Stimulated activated CD4-positive, alpha-beta T cell treated with anti-CD3 and anti-CD28 coated beads, Interleukin-2, amount 100 ng/mL, for 48 hours (primary cell): ENCODE results near the gene TMEM232.

Source experiments
- DNase-seq, 2 donors: peaks; one replicate each; pipeline ENCODE4 v3.0.0-alpha.2; 2020

TMEM232 gene

DNA sequence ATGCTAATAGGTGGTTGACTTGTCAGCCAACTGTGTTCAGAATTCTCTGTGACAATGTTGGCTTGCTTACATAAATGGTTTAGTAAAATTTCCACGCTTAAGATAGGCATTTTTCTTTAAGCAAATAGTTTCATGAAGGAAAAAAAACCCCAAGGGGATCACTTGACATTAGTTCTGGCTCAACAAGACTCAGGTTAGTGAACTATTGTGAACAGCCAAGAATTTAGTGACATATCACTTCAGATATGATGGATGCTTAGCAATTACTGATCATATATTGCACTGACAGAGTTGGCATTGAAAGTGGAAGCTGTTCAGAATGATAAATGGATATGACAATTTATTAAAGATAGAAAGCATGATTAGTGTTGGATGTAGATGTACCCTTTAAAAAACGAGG lies 218.5 kb downstream of the TMEM232 start:
- DNase-seq, result no peak

DNA sequence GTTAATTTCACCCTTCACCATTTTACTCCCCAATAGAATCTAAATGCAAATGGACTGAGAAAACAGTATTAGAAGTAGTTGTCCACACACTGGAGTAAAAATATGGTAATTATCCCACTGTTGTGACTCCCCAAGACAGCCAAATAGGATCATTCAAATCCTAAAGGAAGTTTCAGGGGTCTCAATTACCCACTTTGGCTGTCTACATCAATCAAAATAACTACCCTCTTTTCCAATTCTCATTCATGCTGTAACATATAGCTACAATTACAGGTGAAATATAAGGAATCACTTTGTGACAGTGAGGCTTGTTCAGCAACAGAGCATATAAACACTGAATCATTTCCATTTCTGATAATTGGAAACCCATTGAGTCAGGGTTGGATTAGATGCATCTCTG lies 220.1 kb downstream of the TMEM232 start:
- no peak for DNase-seq

DNA sequence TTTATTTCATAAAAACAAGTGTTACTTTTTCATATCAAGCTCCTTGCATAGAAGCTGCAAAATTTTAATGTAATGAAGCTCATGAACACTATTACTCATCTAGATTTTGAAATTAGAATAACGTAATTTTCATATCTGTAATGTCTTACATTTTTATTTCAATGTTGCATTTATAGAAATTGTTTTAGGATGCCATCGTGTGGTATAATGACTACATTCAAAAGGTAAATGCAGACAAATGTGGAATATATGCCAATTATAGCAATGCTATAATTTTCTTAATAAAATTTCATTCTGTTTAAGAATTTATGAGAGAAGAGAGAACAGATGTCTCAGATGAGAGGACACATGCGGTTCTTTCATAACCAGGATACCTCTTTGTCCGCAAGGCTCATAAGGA lies 230.2 kb downstream of the TMEM232 start:
- DNase-seq, result no peak

DNA sequence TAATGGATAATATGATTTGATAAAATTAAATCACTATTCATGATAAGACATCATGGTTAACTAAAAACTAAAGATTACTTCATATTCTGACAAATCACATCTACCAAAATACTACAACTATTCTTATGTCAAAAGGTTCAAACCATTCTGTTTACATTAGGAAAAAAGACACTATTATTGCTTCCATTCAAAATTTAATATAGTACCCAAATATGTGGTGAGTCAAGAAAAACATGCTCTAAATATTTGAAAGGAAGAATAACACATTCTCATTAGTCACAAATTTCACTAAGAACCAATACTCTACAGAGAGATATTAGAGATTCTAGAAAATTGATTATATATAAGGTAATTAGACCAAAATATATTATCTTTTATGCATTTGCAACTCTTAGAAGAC lies 234.0 kb downstream of the TMEM232 start:
- DNase-seq, result no peak

DNA sequence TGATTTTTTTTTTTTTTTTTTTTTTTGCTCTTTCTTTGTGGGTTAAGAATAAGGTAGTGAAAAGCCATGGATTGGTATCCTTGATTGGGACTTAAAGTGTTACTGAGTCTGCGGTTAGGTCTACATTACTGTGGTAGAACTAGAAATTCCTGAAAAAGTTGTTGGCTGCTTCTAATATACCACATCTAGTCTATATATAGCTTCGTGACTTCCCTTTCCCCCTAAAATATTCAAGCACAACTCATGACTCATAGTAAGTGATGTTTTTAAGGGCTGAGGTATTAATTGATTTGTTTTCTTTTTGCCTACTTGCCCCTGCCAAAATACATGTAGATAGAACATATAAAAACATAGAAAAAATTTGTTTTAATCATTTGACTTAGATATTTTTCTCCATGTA lies 247.6 kb downstream of the TMEM232 start:
- DNase-seq, result no peak

DNA sequence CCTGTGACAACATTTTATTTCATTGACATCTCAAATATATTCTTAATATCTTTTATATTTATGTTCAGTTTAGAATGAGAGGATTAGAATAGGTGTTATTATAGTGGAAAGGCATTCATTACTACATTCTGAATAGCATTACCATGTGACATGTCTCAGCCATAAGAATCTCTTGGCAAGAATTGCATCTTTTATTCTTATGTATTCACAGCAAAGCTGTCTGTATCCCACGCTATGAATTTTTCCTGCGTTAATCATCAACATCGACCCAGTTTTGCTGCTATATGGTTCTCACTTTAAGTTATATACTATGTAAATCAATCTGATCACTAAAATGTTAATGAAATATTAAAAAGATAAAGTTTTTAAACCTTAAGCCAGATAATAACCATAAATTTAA lies 248.6 kb downstream of the TMEM232 start:
- no peak for DNase-seq

DNA sequence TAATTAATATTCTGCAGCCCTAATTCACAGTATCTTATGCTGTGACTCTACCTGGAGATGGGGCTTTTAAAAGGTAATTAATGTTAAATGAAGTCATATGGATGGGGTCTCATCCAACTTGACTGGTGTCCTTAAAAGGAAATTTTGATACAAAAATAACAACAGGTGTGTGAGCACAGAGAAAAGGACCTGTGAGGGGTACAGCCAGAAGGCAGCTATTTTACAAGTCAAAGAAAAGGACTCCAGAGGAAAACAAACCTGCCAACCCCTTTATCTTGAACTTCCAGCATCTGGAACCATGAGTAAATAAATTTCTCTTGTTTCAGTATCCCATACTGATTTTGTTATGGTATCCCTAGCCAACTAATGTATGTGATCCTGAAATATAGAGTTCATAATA lies 250.3 kb downstream of the TMEM232 start:
- DNase-seq, result no peak

DNA sequence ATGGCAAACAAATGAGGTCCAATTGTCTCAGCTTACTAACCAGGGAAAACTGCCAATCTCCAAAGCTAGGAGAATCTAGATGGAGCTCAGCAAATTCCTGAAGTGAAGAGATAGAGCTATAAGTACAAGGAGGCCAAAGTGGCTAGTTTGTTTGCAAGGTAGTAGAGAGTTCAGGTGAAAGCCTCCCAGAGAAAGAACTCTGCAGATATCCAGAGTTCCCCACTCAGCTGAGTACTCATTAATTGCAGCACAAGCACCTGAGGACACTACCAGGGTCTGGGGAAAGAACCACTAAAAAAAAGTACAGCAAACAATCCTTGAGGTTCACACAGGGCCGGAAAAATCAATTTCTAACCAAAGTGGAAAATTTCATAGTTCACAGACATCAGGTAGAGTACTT lies 250.9 kb downstream of the TMEM232 start:
- no peak for DNase-seq

DNA sequence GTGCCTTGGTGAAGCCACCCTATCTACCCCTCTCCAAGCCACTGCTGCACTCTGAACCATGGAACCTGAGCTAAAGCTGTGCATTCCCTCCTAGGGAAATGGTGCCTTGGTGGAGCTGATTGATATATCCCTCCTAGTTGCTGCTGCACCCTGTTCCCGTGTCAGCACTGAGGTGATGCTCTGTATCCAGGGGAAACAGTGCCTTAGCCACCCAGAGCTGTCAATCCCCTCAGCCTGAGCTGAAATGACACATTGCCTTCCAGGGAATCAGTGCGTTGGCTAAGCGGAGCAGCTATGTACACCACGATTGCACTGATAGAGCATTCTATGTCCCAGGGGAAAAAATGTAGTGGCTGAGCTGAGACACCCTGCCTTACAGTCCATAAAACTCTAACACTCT lies 257.0 kb downstream of the TMEM232 start:
- no peak for DNase-seq

DNA sequence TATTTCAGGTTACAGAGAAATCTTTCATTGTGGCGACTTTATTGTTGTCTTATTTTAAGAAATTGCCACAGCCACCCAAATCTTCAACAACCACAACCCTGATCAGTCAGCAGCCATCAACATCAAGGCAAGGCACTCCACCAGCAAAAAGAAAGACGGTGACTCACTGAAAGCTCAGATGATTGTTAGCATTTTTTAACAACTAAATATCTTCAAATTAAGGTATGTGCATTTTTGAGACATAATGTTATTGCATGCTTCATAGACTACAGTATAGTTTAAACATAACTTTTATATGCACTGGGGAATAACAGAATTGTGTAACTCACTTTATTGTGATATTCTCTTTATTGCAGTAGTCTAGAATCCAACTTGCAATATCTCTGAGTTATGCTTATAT lies 263.4 kb downstream of the TMEM232 start:
- DNase-seq, result no peak

DNA sequence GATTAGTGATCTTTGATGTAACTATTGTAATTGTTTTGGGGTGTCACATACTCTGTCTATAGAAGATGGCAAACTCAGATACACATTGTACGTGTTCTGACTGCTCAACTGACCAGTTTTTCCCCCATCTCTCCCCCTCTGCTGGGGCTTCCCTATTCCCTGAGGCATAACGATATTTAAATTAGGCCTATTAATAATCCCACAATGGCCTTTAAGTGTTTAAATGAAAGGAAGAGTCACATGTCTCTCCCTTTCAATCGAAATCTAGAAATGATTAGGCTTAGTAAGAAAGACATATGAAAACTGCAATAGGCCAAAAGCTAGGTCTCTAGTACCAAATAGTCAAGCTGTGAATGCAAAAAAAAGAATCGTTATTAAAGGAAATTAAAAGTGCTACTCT lies 265.6 kb downstream of the TMEM232 start:
- no peak for DNase-seq

DNA sequence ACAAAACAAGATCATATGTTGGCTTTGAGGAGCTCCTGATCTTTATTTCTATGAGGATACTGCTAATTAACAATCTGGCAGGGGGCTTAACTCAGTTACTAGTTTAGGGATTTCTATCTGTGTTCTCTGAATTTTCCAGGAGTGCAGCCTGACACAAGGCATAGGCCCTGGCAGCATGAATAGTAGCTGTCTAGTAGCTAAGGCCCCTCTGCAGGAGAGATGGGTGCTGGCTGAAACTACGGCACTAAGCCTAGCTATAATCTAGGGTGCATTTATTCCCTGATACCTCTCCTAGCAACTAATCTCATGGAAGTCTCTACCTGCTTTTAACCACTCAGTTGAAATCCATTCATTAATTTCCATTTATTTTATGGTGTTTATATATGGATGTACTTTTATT lies 268.2 kb downstream of the TMEM232 start:
- DNase-seq, result no peak

DNA sequence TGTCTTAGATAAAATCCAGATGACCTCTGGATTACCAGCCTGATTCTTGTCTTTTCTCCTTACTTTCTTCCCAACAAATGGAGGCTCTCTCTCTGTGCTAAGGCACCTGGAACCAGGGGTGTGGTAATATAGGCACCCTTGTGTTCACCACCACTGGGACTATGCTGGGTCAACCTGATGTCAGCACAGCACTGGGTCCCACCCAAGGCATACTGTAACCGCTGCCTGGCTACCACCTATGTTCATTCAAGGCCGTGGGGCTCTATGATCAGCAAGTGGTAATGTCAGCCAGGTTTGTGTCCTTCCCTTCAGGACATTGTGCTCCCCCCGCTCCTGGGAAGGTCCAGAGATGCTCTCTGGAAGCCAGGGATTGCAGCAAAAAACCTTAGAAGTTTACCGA lies 283.6 kb downstream of the TMEM232 start:
- DNase-seq, result no peak

DNA sequence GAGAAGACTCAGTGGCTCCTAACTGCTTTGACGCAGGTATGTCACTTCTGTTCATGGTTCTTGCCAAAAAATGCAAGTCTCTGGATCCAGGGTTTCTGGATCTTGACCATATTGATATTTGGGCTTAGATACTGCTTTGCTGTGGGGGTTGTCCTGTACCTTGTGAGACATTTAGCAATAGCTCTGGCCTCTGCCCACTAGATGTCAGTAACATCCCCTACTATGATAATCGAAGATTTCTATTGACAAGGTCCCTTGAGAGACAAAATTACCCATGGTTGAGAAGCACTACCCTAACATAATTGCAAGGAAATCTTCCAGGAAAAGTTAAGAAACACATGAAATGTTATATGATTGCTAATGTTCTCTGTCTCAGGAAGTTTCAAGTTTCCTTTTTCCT lies 285.4 kb downstream of the TMEM232 start:
- no peak for DNase-seq

DNA sequence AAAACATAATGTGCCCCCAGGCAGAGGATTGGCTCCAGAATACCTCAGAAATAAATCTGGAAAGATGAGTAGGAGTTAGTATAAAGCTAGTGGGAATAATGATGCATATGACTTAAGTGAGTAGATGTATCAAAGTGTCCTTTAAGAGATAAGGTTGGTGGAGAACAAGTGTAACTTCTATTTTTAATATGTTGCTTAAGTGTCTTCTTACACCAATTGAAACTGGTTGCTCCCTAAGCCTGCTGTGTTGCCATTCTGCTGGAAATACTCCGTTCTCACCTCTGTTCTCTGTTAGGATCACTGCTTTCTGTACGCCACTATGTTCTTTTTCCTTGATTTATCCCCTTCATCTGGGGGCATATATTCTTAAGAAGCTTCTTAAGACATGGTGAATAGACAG lies 286.4 kb downstream of the TMEM232 start:
- DNase-seq, result no peak

DNA sequence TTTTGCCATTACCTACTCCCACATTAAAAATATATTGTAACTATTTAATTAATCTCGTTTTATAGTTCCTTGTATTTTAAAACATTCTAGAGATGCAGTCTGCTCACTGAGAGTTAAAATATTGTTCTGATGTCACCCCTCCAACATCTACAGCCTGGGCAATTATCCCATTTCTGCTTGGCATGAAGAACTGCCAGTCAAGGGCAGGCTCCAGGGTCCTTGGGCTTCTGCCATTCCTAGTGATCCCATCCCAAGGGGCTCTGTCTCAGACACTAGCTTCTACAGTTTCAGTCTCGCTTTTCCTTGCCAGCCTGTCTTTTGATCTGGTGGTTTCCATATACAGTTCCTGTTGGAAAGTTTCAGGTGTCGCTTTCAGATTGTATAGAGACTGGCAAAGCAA lies 287.2 kb downstream of the TMEM232 start:
- no peak for DNase-seq

DNA sequence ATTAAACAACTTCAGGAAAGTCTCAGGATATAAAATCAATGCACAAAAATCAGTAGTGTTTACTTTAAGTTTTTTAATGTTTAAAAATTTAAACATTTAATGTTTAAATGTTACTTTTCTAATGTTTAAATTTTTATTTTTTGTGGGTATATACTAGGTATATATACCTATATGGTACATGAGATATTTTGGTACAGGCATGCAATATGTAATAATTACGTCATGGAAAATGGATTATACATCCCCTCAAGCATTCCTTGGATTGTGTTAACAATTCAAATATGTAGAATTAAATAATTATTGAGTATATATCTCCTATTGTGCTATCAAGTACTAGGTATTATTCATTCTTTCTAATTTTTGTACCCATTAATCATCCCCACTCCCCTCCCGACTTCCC lies 291.3 kb downstream of the TMEM232 start:
- DNase-seq, result no peak

DNA sequence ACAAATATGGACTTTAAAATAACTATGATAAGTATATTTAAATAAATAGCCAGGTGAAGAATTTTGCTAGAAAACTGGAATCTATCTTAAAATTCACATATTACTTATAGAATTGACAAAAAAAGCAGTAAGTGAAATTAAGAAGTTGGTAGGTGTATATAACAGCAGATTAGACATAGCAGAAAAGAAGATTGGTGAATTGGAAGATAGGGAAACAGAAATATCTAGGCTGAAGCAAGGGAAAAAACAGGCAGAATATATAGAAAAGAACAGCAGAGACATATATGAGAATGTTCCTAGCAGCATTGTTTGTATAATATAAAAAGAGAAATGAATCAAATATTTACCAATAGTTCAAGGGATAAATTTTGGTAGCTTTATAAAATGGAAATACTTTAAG lies 294.9 kb downstream of the TMEM232 start:
- DNase-seq, result no peak

DNA sequence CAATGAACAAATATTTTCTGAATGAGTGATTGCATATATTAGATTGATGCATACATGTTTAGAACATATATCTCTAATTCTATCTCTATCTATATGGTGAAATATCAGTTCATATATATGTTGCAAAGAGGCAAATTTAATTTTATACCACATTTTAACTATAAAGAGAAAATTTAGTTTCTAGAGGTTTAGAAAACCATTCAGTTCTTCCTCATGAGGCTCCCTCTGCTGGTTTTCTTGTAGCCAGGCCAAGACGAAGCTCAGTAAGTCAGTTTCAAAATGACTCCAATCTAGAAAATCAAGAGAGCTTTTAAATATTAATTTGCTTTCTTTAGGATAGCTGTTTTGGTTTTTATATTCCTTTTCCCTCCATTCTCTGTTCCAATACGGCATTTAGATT lies 312.1 kb downstream of the TMEM232 start:
- no peak for DNase-seq

DNA sequence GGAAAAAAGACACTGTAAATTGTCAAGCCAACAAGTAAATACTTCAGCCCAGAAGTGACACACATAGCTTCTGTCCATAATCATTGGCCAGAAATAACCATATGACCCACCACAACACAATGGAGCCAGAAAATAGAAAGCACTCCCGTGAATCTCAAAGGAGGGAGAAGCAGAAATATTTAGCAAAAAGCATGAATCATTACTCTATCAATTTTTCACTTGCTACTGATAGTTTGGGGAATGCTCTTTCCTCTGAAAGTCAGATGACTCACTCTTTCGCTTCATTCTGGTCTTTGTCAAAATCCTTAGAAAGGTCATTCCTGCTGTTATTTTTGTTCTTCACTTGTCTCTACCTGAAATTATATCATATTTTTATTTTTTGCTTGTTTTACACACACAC lies 312.6 kb downstream of the TMEM232 start:
- DNase-seq, result no peak

DNA sequence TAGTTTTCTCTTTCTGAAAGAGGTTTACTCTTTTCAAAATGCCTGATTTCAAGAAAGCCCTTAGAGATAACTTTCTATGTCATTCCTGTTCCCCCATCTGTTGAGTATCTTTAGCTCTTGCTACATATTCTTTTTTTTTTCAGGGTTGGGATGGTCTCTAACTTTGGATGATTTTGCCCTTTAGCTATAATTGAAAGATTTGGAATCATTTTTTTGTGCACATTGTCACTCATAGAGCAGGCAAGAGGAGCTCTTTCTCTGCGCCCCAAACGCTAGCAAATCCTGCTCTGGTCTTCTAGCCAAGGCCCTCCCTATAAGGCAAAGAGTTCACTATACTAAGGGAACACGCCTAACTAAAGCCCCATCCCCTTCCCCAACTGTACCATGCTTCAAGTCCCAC lies 316.9 kb downstream of the TMEM232 start:
- DNase-seq, result no peak

DNA sequence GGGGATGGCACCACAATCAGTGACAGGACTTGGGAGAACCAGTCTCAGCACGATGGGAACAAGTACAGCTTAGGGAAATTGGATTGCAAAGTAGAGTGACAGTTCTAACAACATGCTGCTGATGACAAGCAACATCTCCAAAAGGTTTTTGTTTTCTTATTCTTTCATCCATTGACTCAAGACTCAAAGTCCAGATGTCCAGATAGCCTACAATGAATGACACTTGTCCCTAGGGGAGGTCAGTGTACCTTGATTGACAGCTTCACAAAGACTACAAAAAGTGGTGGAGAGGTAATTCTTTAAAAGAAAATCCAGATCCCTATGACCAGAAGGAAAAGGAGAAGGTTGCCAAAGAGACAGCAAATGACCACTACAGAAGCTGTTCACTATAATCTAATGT lies 323.9 kb downstream of the TMEM232 start:
- DNase-seq, result no peak

DNA sequence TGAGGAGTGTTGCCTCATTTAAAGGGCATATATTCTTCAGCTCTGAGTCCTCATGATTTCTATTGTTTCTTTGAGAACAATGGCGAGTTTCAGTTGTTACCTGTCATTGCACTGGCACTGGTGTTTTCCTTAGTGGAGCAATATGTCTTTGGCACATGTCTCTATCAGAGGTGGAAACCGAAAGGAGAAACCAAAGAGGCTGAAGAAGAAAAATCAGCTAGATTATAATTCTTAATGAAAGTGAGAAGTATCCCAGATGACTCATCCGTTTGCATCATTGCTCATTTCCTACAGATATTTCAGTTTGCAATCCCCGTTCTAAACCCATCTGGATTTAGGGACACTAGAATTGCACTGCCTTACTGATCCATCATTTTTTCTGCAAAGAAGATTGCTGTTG lies 324.6 kb downstream of the TMEM232 start:
- no peak for DNase-seq

DNA sequence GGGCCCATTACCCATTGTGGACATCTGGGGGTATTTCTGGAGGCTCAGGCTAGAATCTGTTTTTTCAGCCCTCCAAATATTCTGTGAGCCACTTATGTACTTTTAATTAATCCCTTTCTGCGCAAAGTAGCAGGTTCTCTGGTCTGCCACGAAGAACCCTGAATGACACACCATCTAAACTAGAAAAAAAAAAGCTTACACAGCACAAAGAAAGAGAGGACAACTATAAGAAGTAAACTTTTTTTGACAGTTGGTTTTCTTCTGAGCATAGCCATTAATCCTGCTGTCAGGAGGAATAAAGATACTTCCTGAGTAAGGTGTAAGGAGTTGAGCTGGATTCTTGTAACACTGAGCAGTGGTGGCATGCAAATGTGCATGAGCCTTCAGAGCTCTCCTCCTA lies 327.5 kb downstream of the TMEM232 start:
- no peak for DNase-seq

DNA sequence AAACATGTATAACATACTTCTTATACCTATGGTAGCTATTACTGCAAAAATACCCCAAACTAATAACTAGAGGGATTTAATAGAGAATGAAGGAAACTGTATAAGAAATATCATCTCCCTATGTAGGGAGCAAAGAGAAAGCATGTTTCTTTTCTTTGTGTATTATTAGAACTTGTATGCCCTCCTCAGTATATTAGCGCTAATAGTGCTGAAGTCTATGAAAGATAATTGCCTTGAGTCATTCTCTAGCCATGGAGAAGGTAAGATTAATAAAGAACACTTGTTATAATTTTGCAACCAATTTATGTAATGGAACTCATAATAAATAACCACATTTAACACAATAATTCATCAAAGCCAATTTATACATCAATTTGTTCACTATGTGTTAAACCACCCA lies 329.2 kb downstream of the TMEM232 start:
- no peak for DNase-seq

DNA sequence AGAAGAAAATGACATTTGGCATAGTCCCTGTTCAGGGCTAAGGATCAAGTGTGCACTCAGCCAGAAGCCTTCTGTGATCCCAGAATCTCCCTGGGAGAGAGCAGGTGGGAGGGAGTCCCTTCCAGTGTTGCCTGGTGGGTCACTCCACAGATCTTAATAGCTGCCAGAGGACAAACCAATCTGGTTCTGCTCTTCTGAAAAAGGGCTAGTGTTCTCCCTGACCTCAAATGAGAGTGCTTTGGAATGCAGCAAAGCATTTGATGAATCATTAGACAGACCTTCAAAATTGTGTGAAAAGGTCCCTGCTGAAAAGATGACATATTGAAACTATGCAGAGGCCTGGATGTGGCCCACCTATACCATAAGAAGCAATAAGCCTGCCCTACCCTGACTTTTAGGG lies 339.7 kb downstream of the TMEM232 start:
- no peak for DNase-seq

DNA sequence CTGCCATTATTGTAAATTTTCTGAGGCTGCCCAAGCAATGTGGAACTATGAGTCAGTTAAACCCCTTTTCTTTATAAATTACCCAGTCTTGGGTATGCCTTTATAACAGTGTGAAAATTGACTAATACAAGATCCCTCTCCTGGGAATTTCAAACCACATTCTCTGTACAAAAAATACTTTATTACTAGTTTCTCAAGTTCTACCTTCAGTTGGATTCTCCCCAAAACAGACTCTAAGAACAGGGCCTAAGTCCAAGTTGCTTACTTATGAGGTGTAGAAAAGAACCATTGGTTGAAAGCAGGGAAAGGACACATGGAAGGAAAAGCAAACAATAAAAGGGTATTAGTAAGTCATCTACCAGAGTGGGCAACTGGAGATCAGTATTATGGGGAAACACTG lies 343.2 kb downstream of the TMEM232 start:
- no peak for DNase-seq
